NCI-H2227 (cell line): ENCODE measurements around the gene RDH8.
A peak's percentile ranks its signal among the peaks of the same experiment; 100 is the strongest.

Experiments used
- DNase-seq: peaks from one replicate; lab custom pipeline; 2025; ENCODE audit not compliant: unreplicated experiment; lab: John Stamatoyannopoulos, UW

Gene RDH8

DNA sequence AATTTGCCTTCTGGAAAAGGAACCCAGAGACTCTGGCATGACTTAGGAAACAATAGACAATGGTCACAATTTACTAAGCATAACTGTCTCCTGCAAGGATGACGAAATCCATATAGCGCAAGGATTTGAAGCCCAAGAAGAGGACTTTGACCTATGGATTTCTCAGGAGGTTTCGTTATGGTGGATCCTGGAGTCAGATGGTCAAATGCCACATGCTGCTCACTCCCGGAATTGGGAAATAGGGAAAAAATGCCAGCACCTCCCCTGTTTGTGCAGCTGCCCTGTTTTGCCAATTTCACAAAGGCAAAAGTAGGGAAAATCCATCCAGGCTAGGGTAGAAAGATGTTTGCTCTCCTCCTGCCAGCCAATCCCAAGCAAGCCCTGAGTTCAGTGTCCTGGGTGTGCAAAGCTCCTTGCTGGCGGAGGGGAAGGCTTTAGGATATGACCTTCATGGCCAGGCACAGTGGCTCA lies 23.4 kb downstream of the RDH8 start:
- DNase-seq: no peak

DNA sequence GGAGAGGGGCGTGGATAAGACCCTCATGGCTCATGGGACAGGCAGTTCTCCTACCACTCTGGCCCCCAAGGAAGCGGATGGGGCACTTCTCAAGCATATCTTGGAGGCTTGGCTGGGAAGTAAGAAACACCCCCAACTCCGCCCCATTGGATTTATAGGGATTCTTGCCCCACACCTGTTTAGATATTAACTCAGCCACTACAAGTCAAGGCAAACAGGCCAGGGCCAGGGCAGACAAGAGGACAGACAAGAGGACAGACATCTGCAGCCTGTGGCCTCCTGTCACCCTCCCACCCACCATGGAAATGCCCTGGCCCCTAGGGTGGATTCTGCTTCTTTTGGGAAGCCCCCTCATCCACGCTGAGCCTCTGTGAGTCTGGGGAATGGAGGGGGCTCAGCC lies 24.1 kb downstream of the RDH8 start:
- DNase-seq: no peak

GRCh38 chr19:10037809-10038208 lies 24.5 kb downstream of the RDH8 start:
- DNase-seq: no peak

- DNase-seq: peak; percentile 63
Observed at GRCh38 chr19:10043286-10043927, 30.1 kb downstream of the RDH8 start.

- DNase-seq: no peak
Observed at GRCh38 chr19:10044390-10044789, 31.1 kb downstream of the RDH8 start.

DNA sequence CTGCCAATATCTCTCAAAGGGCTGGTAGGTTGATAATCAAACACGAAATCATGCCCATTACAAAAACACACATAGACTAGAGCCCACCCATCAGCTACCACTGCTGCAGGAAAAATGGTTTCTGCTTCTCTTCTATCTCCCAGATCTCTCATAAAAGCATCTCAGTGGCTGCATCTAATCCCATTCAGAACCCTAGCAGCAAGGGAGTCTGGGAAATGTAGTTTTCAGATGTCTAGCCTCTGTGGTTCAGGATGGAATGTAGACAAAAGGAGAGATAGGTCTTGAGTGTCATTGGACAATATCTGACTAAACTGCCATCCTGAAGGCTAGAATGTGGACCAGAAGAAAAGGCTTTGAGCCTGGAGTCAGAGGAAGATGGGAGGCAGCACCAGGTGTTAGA lies 32.1 kb downstream of the RDH8 start:
- no peak for DNase-seq

DNA sequence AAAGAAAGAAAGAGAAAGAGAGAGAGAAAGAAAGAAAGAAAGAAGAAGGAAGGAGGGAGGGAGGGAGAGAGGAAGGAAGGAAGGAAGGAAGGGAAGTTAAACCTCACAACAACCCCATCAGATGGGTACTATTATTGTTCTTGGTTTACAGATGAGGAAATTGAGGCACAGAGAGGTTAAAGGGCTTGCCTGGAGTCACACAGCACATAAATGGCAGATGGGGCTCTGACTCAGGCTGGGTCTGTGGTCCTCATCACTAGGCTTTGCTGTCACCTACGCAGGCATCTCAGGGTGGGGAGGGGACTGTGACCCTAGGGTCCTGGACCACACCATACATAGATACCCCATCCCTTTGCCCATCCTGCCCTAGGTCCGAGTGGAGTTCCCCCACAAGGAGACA lies 36.3 kb downstream of the RDH8 start:
- no peak for DNase-seq

DNA sequence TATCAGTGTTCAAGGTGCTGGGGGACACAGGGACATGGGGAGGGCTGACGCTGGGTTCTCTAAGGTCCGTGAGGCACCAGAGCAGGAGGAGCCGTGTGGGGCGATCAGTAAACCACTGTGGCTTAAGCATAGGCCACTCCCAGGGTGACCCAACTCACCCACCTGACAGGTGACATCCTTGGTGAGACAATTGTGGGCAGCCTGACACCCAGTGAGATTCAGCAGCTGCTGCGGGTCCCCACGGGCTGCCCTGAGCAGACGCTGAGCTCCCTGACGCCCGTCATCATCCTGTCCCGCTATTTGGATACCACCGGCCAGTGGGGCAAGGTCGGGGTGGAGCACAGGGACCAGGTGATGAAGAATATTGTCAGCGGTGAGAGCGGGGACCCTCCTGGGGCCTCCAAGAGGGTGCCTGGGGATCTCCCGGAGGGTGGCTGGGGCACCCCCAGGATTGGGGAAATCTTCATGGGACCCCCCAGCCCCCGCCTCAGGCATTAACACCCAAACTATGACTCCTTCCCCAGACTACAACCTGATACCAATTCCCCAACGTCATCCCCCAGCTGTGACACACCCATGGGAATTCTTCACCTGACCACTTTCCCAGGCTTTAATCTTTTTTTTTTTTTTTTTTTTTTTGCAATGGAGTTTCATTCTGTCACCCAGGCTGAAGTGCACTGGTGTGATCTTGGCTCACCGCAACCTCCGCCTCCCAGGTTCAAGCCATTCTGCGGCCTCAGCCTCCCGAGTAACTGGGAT lies 39.5 kb downstream of the RDH8 start:
- DNase-seq: no peak

DNA sequence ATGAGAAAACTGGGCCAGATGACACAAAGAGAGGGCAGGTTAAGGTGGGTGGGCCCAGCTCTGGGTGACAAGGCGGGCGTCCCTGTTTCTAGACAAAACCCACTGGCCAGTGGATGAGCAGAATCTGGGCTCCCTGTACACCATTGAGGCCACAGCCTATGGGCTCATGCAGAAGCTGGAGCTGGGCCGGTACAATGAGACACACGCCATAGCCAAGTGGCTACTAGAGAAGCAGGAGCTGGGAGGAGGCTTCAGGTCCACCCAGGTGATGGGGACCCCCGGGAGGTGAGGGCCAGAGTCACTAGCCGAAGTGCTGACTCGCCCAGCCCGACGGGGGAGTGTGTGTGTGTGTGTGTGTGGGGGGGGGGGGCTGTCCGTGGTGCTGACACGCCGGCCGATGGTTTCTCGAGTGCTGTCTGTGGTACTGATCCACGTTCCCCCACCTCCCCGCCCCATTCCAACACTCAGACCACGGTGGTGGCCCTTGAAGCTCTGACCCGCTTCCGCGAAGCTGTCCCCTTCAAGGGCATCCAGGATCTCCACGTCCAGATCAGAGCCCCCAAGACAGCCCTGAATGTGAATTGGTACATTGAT lies 48.5 kb downstream of the RDH8 start:
- no peak for DNase-seq

GRCh38 chr19:10068205-10068604 lies 54.9 kb downstream of the RDH8 start:
- no peak for DNase-seq

GRCh38 chr19:10069046-10069445 lies 55.8 kb downstream of the RDH8 start:
- DNase-seq: no peak

DNA sequence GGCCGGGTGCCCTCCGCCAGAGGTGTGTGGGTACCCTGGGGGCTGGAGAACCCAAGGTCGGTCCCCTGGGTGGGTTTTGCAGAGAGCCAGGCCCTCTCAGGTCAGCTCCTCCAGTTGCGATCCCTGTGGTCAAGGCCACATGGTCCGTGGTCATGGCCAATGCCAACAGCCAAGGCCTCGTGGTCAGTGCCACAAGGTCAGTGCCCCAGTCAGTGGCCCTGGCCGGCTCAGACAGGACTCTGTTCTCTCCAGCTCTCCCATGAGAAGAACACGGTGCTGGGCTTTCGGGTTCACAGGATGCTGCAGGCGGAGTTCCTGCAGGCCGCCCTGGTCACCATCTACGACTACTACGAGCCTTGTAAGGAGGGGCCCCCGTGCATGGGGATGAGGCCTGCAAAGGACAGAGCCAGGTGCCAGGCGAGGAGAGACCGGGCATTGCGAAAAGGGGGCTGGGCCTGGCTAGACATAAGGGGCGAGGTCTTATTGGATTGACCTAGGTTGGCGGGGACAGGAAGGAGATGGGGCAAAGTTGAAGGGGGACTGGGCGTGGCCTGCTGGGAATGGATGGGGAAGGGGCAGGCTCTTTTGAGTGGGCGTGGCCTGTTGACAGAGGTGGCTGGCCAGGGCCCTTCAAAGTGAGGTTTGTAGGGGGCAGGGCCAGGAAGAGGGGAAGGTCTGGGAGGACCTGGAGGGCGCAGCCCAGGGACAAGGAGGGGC lies 57.6 kb downstream of the RDH8 start:
- DNase-seq: no peak
